Thyroid gland (tissue), 4 donors: ENCODE data around the gene AXL. TPM values are rescaled to one million over a fixed set of nuclear protein-coding genes. Genes with fewer than 3 reads are reported as not detected.
"Not testable (repeated sequence)": the region's sequence is repeated elsewhere in the genome, so short reads cannot be mapped to it uniquely, and the experiment has no call there.

Experiments used
- DNase-seq, 2 donors: peaks; one replicate each; pipeline ENCODE4 v3.0.0-alpha.2; 2019
- H3K27ac ChIP-seq, 3 donors: fragments of 200-600 bp; sonication (generic); 1 replicate in 2 of 3; 2 replicates in 1 of 3; pipeline ENCODE4 v1.5.1; 2016 to 2019; ENCODE audit warnings: mild to moderate bottlenecking in 1 of 3, moderate library complexity in 1 of 3
- H3K27me3 ChIP-seq: fragments of 200-600 bp; sonication (generic); one replicate; pipeline ENCODE4 v1.5.1; 2019
- H3K36me3 ChIP-seq, 2 donors: fragments of 200-600 bp; sonication (generic); one replicate each; pipeline ENCODE4 v1.5.1; 2016 to 2019
- H3K4me1 ChIP-seq, 2 donors: fragments of 200-600 bp; sonication (generic); one replicate each; pipeline ENCODE4 v1.5.1; 2017 to 2019
- H3K4me3 ChIP-seq, 3 donors: fragments of 200-600 bp; sonication (generic); replicated peaks in 1 of 3; 1 replicate in 2 of 3; 2 replicates in 1 of 3; pipeline ENCODE4 v1.5.1; 2016; ENCODE audit warnings: mild to moderate bottlenecking in 1 of 3
- H3K9me3 ChIP-seq: fragments of 200-600 bp; sonication (generic); one replicate; pipeline ENCODE4 v1.5.1; 2017
- CTCF ChIP-seq, 6 experiments: fragments of 200-600 bp in 3 of 6; fragments of 450-650 bp in 3 of 6; sonication (generic) in 3 of 6; IDR thresholded peaks; one replicate each; pipeline ENCODE4 v1.5.1; 2016 to 2019; ENCODE audit warnings: antibody characterized with exemption in 6 of 6, mild to moderate bottlenecking in 2 of 6, inconsistent platforms in 1 of 6, moderate library complexity in 1 of 6
- POLR2A ChIP-seq, 2 donors: fragments of 450-650 bp; IDR thresholded peaks; one replicate each; pipeline ENCODE4 v1.6.1; 2017; ENCODE audit warnings: antibody characterized with exemption in 2 of 2, mild to moderate bottlenecking in 2 of 2, moderate library complexity in 1 of 2
- WGBS, 2 donors: methylation state at CpG; one replicate each; pipeline ENCODE4 v1.1.5; 2017; 5-methylcytosine and 5-hydroxymethylcytosine counted together
- intact Hi-C: fragments of 100-400 bp; cut with DNase I; formaldehyde crosslinking; loops from one replicate; pipeline ENCODE4 v1.15.1; 2023
- total RNA-seq, 4 donors: library from RNA; depleted of rRNA; stranded (reverse); fragments of >200 nt; gene quantifications; one replicate each; pipeline ENCODE4 v1.2.3, GENCODE V29; 2016

AXL gene
- total RNA-seq, 4 donors from 2014 or later = 17.5 to 61.3 (median 35.4) TPM

GRCh38 chr19:41226053-41226873, 7.2 kb downstream of the AXL start:
- 15 to 18% methylated on average over 17 to 28 of the region's 67 CpGs for WGBS, 2 donors

DNA sequence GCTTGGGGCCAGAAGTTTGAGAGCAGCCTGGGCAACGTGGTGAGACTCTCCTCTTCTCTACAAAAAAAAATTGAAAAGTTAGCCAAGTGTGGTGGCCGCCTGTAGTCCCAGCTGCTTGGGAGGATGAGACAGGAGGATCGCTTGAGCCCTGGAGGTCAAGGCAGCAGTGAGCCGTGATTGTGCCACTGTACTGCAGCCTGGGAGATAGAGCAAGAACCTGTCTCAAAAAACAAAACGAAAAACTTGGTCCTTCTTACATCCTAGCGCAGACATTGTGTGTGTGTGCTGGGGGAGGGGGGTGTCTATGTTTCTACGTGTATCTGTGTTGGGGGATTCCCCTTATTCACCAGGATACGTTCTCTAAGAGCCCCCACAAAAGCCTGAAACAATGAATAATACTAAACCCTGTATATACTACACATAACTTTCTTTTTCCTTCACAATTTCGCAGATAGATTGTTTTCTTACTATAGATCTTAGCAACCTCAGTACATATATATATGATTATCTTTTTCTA, 7.9 kb downstream of the AXL start:
- H3K27ac ChIP-seq = peak overlapping the region in 2 of 3 donors; percentile 57 to 68
- no peak for DNase-seq
- WGBS, 2 donors = 61 to 77% methylated on average over 9 of the region's 9 CpGs
- no peak for TF ChIP-seq CTCF (IDR thresholded peaks at IDR 0.05)
- TF ChIP-seq POLR2A (IDR thresholded peaks at IDR 0.05) = no peak
- no peaks in the 10 kb centered on the region for H3K36me3 ChIP-seq
- no peaks in the 10 kb centered on the region for H3K9me3 ChIP-seq
- intact Hi-C loops = no loop called here
- no peaks in the 10 kb centered on the region for H3K27me3 ChIP-seq
- peaks cover 10 to 11% of the 10 kb centered on the region in 2 donors for H3K4me1 ChIP-seq
- H3K4me3 ChIP-seq = no peak overlapping the region

More at GRCh38 chr19:41226053-41226873, 7.2 kb downstream of the AXL start:
- no peaks in the 10 kb centered on the region for H3K9me3 ChIP-seq
- no peaks in the 10 kb centered on the region for H3K36me3 ChIP-seq
- TF ChIP-seq CTCF (IDR thresholded peaks at IDR 0.05) = peak in 1 of 6 experiments; percentile 20
- TF ChIP-seq POLR2A (IDR thresholded peaks at IDR 0.05) = no peak
- DNase-seq = peak; percentile 61 to 75
- intact Hi-C loops = no loop called here
- peaks cover 10 to 11% of the 10 kb centered on the region in 2 donors for H3K4me1 ChIP-seq
- peak overlapping the region; percentile 21 to 28 (median 27) for H3K4me3 ChIP-seq
- peak overlapping the region; percentile 57 to 68 (median 59) for H3K27ac ChIP-seq
- H3K27me3 ChIP-seq = no peaks in the 10 kb centered on the region

GRCh38 chr19:41228486-41228885, 9.5 kb downstream of the AXL start:
- intact Hi-C loops = no loop called here
- 85 to 97% methylated on average over 3 of the region's 3 CpGs for WGBS, 2 donors
- DNase-seq = no peak
- TF ChIP-seq POLR2A (IDR thresholded peaks at IDR 0.05) (no peak), CTCF (IDR thresholded peaks at IDR 0.05) (no peak)
- no peaks in the 10 kb centered on the region for H3K9me3 ChIP-seq
- no peaks in the 10 kb centered on the region for H3K36me3 ChIP-seq
- peaks cover 10 to 11% of the 10 kb centered on the region in 2 donors for H3K4me1 ChIP-seq
- H3K27me3 ChIP-seq = no peaks in the 10 kb centered on the region
- no peak overlapping the region for H3K4me3 ChIP-seq
- H3K27ac ChIP-seq = no peak overlapping the region

DNA sequence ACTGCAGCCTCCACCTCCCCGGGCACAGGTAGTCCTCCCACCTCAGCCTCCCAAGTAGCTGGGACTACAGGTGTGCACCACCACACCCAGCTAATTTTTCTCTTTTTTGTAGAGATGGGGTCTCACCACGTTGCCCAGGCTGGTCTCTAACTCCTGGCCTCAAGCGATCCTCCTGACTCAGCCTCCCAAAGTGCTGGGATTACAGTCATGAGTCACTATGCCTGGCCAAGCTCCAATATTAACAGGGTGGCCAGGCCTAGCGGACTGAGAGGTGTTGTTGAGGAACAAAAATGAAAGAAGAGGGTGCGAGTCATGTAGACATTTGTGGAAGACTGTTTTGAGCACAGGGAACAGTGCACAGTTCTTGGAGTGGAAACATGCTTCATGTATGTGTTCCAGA, 10.3 kb downstream of the AXL start:
- H3K9me3 ChIP-seq, H3K4me3 ChIP-seq, H3K27me3 ChIP-seq, H3K36me3 ChIP-seq, intact Hi-C loops, DNase-seq, H3K27ac ChIP-seq: not testable (repeated sequence)
- WGBS, 2 donors = 89 to 92% methylated on average over 5 of the region's 5 CpGs
- H3K4me1 ChIP-seq = peaks cover 10 to 11% of the 10 kb centered on the region in 2 donors

DNA sequence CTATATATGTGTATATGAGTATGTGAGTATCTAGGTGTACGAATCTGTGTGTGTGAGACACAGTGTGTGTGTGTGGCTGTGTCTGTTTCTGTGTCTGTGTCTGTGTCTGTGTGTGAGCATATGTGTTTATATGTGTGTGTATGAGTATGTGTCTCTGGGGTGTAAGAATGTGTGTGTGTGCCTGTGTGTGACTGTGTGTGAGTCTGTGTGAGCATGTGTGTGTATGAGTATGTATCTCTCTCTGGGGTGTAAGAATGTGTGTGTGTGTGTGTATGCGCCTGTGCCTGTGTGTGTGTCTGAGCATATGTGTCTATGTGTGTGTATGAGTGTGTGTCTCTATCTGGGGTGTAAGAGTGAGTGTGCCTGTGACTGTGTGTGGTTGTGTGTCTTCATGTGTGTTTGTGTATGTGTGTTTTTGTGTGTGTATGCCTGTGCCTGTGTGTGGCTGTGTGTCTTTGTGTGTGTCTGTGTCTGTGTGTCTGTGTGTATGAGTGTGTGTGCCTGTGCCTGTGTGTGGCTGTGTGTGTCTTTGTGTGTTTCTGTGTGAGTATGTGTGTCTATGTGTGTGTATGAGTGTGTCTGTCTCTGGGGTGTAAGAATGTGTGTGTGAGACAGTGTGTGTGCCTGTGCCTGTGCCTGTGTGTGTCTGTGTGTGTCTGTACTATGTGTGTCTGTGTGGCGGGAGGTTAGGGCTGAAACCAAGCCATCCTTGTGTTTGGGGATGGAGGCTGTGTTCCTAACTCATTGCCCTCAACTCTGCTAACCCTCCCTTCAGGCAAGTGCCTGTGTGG, 11.2 kb downstream of the AXL start:
- Histone ChIP-seq H3K27me3 (no peaks in the 10 kb centered on the region), H3K4me1 (peaks cover 10 to 11% of the 10 kb centered on the region in 2 donors), H3K4me3 (no peak overlapping the region), H3K36me3 (no peaks in the 10 kb centered on the region), H3K9me3 (no peaks in the 10 kb centered on the region), H3K27ac (no peak overlapping the region)
- no peak for DNase-seq
- TF ChIP-seq CTCF (IDR thresholded peaks at IDR 0.05) (no peak), POLR2A (IDR thresholded peaks at IDR 0.05) (no peak)
- 89 to 92% methylated on average over 3 of the region's 3 CpGs for WGBS, 2 donors
- intact Hi-C loops = no loop called here
